NCI-H526 (cell line): Measurements from ENCODE around the gene JOSD1.
"Not testable (repeated sequence)": the region's sequence is repeated elsewhere in the genome, so short reads cannot be mapped to it uniquely, and the experiment has no call there.

Experiments used
- DNase-seq, 2 experiments: peaks; one replicate each; lab custom pipeline; 2025; lab: John Stamatoyannopoulos, UW

JOSD1 gene

GRCh38 chr22:38684895-38685294 lies 15.8 kb downstream of the JOSD1 start:
- DNase-seq: no peak

GRCh38 chr22:38681582-38682335 lies 19.0 kb downstream of the JOSD1 start, which contains the start of gene TOMM22:
Gene TOMM22, plus strand, starts transcription at chr22:38681957. Its CDS starts 22 bp downstream, at chr22:38681979.
- DNase-seq: peak; percentile 40 to 91

DNA sequence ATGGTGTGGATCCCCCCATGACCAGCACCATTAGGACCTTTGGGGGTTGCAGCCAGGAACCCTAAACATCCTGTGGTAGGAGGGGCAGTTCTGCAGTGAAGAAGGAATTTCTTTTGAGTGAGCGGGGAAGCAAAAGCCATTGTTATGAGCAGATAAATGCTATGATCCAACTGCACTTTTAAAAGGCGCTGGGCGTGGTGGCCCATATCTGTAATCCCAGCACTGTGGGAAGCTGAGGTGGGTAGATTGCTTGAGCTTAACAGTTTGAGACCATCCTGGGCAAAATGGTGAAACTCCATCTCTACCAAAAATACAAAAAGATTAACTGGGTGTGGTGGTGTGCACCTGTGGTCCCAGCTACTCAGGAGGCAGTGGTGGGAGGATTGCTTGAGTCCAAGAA lies 24.9 kb downstream of the JOSD1 start:
- no peak for DNase-seq

GRCh38 chr22:38674888-38675287 lies 25.9 kb downstream of the JOSD1 start:
- no peak for DNase-seq

DNA sequence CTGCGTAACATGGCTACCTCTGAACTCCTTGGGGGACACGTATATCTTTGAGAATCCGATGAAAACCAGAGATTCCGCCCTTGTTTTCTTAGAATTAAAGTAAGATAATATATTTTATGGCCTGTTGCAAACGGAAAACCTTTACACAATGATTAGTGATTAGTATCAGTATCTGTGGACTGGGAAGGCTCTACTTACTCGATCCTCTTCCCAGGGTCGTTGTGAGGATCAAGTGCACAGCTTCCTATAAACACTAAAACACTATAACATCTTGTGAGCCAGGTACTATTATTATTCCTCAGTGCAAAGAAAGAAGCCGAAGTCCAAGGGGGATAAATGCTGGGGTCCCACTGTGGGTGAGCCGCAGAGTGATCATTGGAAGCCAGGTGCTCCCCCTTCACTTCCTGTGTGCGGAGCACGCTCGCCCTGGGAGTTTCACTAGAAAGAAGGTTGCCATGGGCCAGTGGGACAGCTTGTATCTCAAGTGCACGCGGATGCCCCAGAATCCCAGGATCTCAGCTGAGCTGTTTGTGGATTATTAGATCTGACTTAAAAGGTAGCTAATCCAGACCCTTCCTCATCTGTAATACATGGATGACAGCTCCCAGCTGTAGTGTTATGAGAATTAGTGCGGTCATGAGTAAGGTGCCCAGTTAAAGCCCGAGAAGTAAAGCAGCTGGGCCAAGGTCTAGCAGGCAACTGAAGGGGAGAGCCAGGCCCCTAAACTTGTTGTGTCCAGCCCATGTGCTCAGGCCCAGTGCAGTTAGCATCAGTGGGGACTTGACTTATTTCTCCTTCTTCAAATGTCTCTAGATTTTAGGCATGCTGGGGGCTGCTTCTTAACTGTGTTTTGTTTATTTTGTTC lies 43.5 kb downstream of the JOSD1 start:
- DNase-seq: peak in 1 of 2 experiments; percentile 51

- DNase-seq: peak; percentile 68 to 88
These were observed 44.3 kb downstream of the JOSD1 start, which contains the start of the genes CBY1 and FAM227A for GRCh38 chr22:38656256-38657044. Gene CBY1, plus strand, starts transcription at chr22:38656638. Its CDS starts 11,417 bp downstream, at chr22:38668055. Gene FAM227A, minus strand, starts transcription at chr22:38656392. Its CDS starts 6,224 bp downstream, at chr22:38650168.

DNA sequence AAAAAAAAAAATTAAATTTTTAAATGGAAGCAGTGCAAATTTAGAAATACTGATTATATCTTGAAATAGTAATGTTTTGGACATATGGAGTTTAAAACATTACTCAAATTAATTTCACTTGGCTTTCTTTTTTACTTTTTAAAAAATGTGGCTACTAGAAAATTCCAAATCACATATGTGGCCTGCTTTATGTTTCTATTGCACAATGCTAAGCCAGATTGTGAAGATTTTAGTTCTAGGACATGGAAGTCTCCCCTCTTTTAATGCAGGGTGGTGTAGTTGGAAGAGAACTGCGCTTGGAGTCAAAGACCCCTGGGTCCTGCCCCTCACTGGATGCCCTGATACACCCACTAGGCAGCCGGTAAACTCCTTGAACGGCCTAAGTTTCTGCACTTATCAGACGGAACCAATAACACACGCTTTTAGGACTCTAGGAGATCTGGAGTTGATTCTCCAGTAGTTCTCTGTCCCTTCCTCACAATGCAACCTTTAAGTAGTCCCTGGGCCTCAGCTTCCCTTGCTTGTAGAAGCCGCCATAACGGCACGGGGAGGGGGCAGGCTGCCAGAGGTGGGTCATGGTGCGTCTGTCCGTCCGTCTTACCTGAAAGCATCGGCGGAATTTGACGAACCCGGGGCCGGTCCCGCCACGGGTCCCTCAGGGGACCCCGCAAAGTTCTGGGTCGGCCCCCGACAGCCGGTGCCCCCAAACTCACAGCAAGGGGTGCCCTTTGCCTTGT lies 45.1 kb downstream of the JOSD1 start:
- DNase-seq: peak in 1 of 2 experiments; percentile 50

GRCh38 chr22:38653741-38654140 lies 47.0 kb downstream of the JOSD1 start:
- DNase-seq: no peak

DNA sequence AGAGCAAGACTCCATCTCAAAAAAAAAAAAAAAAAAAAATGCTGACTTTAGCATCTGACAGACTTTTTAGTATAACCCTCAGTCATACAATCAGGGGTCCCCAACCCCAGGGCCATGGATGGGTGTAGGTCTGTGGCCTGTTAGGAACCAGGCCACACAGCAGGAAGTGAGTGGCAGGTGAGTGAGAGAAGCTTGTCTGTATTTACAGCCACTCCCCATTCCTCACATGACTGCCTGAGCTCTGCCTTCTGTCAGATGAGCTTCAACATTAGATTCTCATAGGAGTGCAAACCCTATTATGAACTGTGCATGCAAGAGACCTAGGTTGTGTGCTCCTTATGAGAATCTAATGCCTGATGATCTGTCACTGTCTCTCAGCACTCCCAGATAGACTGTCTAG lies 47.9 kb downstream of the JOSD1 start:
- no peak for DNase-seq

DNA sequence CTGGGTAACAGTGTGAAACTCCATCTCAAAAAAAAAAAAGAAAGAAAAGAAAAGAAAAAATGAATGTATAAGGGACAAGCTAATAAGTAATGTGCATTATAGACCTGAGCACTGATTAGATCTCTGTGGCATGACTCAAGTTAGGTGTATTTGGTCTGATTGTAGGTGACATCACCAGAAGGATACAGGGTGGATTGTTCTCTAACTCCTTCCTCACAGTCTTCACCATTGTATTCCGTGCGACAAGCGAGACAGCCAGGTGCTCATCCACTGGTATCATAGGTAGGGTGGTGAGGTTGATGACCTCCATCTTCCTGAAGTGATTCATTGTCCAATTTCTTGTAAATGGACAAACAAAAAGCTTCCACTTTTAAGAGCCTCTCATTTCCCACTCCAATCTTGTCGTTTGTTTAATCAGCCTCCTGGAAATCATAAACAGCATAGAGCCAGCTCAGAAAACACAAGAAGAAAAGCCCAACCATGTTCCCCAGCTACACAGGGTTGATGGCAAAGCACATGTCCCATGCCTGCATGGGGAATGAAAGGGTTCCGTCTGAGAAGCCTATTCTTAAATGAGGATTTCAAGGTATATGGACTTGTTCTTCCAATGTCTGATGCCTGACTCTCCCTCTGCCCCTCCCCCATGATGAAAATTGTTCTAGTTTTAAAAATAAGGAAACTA lies 50.8 kb downstream of the JOSD1 start:
- no peak for DNase-seq

GRCh38 chr22:38645430-38645829 lies 55.3 kb downstream of the JOSD1 start:
- no peak for DNase-seq

GRCh38 chr22:38644245-38644644 lies 56.5 kb downstream of the JOSD1 start:
- DNase-seq: not testable (repeated sequence)

DNA sequence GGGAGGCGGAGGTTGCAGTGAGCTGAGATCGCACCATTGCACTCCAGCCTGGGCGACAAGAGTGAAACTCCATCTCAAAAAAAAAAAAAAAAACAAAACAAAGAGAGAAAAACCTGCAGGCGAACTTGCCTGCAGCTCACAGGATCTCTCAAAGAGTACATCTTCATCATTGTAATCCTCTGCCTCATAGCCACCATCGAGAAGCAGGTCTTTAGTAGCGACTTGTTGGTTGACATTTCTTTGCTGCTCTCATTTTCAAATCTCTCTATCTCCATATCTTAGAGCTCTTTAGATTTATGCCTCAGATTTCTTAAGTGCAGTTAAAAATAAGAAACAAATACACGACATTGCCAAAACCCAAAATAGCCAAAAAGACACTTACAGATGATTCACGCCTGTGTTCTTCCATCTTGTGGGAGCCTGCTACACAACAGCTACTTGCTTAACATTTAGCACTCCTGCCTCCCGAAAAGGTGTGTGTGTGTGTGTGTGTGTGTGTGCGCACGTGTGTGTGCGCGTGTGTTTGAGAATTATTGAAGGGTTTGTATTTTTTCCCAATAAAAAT lies 59.2 kb downstream of the JOSD1 start:
- no peak for DNase-seq

DNA sequence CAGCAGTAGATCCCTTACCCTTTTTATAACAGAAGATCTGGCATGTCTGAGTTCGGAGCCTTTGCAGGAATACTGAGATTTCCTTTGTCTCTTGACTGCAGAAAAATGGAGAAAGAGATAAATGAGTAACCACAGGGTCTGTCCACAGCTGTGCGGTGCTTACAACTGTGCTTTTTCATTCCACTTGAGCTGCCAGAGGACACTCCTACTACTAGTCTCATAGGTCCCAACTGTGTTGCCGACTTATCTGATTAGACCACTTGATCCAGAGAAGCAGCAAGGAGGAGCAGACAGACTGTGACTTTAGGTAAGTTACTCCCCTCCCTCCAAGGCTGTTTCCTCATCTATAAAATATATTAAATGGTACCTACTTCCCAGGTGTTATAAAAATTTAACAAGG lies 62.0 kb downstream of the JOSD1 start:
- DNase-seq: no peak

DNA sequence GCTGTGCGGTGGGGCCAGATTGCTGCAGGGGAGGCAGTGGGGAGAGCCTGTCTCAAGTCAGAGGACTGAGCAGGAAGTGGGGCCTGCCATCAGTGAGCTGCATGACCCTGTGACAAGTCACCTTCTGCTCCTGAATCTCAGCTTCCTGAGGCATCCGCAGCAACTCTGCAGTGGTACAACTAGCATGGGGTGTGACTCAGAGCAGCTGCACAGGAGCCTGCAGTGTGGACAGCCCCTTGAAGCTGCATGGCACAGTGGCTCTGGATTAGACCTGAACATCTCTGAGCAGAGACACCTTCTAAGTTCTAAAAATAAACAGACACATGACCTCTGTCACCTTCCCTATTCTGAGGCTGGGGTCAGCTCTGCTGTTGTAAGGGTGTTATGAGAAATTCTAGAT lies 62.5 kb downstream of the JOSD1 start:
- DNase-seq: no peak
